OCI-M2 (cell line): ENCODE measurements around the gene C1orf159.
"Not testable (repeated sequence)": the region's sequence is repeated elsewhere in the genome, so short reads cannot be mapped to it uniquely, and the experiment has no call there.

Source experiments
- DNase-seq: peaks from one replicate; lab custom pipeline; 2025; ENCODE audit not compliant: unreplicated experiment; lab: John Stamatoyannopoulos, UW

Gene C1orf159

GRCh38 chr1:1118876-1119220 is 3.0 kb upstream of the C1orf159 start:
- no peak for DNase-seq

DNA sequence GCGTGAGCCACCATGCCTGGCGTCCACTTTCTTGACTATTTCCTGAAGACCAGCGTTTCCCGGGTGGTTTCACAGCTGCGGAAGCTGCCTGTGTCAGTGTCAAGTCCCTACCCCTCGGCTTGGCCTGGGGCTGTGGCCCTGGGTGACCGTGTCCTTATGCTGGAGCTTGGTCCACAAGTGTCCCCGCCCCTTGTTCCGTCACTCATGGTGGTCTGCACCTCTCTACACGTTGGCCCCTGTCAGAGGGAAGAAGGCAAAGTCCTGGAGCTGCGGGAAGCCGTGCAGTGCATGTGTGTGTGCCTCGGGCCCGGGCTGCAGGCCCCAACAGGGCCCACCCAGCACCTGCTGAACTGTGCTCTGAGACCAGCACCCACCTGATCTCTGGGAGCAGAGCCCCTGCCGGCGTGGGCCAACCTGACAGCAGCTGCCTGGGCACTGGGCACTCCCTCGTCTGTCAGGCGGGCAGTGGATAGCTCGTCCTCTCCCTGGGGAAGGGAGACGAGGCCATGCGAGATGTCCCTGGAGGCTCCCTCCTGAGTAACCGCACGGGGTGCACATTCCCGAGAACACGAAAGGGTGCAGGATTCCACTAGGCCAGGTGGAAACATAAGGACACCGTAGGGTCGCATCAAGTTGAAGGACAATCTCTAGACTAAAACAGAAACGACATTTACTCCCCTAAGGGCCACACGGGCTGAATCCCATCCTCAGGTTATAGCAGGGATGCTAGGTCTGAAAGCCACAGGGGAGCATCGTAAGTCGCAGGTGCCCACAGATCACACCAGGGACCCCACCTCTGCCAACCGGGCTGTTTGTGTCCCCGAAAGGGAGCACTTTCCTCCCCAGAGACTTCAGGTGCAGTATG is 2.4 kb upstream of the C1orf159 start:
- DNase-seq: no peak

- no peak for DNase-seq
These were observed 1.6 kb upstream of the C1orf159 start for GRCh38 chr1:1117469-1117831.

DNA sequence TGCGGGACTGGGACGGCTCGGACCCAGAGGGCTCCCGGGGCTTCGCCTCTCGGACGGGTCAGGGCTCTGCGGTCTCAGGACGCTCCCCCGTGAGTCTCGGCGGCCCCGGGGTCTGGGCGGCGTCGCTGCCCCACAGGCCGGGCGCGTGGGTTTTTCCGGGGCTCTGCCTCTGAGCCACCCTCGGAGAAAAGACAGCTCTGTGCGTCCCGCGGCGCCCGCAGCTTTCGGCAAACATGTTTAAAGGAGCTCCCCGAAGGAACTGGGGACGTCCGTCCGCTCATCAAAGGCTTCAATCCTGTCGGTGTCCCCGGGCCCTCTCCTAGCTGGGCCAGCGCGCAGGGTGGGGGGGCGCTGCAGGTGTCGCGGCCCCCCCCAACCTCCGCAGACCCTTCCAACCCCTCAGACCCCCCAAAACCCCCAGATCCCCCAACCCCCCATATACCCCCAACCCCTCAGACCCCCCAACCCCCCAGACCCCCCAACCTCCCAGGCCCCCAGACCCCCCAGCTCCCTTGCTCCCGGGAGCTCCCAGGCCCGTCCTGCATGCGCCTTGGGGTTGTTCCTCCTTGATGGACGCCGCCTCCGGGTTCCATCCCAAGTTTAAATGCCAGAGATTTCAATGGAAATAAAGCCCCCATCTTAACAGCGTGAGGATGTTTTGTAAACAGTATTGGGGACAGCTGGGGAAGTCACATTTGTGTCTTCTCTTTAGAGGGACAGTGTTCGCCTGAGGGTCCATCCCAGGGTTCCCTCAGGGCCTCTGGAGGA is 996 bp upstream of the C1orf159 start:
- DNase-seq: no peak

DNA sequence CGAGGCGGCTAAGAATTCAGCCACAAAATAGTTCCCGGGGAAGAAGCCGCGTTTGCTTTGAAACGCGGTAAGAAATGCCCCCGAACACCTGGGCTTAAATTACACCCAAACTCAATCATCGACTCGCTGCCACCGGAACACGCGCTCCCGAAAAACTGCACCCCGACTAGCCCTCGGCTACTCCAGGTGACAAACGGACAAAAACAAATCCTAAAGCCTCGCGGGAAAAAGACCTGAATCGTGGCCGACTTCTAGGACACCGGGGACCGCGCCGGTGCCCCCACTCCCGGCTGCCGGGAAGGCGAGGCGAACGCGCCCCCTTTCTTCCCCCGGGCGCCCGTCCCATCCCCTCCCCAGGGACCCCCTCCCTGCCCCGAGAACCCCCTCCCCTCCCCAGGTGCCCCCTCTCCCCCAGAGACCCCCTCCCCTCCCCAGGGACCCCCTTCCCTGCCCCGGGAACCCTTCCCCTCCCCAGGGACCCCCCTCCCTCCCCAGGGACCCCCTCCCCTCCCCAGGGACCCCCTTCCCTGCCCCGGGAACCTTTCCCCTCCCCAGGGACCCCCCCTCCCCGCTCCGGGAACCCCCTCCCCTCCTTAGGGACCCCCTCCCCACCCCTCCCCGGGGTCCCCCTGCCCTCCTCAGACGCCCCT is 628 bp downstream of the C1orf159 start:
- DNase-seq: no peak

DNA sequence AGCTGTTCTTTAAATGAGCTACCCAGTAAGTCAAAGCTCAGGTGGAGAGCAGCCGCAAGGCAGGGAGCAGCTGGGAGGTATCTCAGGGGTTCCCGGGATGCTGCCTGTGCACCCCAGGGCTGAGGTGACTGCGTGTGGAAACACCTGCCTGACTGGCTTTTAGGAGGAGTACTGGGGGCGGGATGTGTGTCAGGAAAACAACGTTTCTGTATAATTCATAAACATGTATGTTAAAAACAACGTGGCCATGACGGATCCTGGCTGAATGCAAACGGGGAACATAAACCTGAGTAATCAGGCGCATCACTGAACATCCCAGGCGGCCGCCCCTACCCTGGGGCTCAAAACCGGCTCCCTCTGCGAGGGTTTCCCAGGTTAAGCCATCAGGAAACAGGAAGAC is 1.5 kb downstream of the C1orf159 start:
- no peak for DNase-seq

DNA sequence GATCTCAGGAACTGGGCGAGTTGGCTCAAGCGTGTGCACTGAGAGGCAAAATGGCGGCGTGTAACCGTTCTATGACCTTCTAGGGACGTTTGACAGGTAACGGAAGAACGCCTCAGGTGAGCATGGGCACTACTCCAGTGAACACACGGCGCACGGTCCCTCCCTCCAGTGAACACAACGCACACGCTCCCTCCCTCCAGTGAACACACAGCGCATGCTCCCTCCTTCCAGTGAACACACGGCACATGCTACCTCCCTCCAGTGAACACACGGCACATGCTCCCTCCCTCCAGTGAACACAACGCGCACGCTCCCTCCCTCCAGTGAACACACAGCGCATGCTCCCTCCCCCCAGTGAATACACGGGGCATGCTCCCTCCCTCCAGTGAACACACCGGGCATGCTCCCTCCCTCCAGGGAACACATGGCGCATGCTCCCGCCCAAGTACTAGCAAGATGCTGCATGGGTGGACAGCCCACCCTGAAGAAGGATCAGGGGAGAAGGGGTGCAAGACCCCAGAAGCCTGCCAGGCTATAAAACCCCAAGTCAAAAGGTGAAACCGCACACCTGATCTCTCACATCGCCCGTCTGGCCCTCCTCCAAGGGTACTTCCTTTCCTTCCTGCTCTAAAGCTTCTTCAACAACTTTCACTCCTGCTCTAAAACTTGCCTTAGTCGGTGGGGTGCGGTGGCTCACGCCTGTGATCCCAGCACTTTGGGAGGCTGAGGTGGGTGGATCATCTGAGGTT is 3.5 kb downstream of the C1orf159 start:
- no peak for DNase-seq

DNA sequence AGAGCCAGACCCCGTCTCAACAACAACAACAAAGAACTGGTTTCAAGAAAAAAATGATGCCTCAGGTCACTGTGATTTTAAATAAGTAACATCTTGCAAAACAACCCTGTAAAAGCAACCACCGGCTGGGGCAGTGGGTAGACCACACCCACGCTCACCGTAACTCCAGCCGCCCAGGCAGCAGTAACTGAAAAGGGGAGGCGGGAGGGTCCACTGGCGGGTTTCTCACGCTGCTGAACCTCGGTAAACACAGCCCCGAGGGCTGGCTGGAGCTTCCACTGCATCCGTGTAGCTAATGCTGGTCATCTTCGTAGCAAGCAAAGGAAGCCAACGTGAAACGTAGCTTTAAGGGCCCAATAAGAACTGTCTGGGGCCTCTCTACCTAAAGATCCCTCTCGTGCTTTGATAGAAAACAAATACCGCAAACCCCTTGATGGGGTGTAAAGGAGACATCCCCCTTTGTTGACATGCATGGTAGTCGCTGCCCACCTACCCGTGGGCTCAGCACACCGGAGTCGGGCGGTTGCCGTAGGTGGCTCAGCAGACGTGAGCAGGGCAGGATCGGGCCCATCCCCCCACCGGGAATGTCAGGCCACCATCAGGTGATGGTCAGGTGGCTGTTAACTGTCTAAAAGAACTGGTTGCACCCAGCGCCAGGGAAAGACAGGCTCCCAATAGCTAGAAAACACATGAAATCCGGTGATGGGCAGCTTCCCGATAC is 4.2 kb downstream of the C1orf159 start:
- no peak for DNase-seq

- no peak for DNase-seq
These were observed 5.3 kb downstream of the C1orf159 start for GRCh38 chr1:1110561-1110971.

- no peak for DNase-seq
These were observed 6.1 kb downstream of the C1orf159 start for GRCh38 chr1:1109743-1110142.

DNA sequence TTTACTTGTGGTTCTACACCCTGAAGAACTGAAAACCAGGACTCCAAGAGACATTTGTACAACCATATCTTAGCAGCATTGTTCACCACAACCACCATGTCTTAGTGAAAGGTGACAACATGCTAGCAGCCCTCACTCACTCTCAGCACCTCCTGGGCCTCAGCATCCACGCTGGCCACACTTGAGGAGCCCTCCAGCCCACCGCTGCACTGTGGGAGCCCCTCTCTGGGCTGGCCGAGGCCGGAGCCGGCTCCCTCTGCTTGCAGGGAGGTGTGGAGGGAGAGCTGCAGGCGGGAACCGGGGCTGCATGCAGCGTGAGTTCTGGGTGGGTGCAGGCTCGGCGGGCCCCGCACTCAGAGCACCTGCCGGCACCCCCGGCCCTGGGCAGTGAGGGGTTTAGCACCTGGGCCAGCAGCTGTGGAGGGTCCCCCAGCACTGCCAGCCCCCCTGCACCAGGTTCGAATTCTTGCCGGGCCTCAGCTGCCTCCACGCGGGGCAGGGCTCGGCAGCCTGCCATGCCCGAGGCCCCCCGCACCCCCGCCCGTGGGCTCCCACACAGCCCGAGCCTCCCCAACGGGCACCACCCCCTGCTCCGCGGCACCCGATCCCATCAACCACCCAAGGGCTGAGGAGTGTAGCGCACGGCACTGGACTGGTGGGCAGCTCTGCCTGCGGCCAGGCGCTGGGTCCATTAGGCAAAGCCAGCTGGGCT is 9.2 kb downstream of the C1orf159 start:
- DNase-seq: no peak

GRCh38 chr1:1104152-1104551 is 11.7 kb downstream of the C1orf159 start:
- DNase-seq: not testable (repeated sequence)

DNA sequence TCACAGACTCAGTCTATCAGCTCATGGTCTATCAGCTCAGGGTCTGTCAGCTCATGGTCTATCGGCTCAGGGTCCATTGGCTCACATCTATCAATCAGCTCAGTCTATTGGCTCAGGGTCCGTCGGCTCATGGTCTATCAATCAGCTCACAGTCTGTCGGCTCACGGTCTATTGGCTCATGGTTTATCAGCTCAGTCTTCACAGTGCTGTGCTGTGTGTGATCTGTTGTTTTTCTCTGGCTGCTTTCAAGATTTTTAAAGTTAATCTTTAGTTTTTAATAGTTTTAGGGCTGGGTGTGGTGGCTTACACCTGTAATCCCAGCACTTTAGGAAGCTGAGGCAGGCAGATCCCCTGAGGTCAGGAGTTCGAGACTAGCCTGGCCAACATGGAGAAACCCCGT is 14.4 kb downstream of the C1orf159 start:
- DNase-seq: no peak

- no peak for DNase-seq
These were observed 15.6 kb downstream of the C1orf159 start for GRCh38 chr1:1100296-1100695.

- no peak for DNase-seq
These were observed 16.2 kb downstream of the C1orf159 start for GRCh38 chr1:1099506-1100183.

DNA sequence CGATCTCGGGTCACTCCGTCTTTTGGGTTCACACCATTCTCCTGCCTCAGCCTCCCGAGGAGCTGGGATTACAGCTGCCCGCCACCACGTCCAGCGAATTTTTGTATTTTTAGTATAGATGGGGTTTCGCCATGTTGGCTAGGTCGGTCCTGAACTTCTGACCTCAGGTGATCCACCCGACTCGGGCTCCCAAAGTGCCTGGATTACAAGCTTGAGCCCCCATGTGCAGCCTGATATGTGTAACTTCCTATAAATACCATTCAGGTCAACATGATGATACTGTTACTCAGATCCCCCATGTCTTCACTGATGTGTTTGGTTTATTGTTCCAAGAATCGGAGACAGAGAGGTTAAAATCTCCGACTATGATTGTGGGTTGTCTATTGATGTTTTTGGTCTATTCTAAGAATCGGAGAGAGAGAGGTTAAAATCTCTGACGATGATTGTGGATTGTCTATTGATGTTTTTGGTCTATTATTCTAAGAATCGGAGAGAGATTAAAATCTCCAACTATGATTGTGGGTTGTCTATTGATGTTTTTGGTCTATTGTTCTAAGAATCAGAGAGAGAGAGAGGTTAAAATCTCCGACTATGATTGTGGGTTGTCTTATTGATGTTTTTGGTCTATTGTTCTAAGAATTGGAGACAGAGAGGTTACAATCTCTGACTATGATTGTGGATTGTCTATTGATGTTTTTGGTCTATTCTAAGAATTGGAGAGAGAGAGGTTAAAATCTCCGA is 17.0 kb downstream of the C1orf159 start:
- DNase-seq: no peak

- DNase-seq: not testable (repeated sequence)
These were observed 19.8 kb downstream of the C1orf159 start for GRCh38 chr1:1096136-1096535.

DNA sequence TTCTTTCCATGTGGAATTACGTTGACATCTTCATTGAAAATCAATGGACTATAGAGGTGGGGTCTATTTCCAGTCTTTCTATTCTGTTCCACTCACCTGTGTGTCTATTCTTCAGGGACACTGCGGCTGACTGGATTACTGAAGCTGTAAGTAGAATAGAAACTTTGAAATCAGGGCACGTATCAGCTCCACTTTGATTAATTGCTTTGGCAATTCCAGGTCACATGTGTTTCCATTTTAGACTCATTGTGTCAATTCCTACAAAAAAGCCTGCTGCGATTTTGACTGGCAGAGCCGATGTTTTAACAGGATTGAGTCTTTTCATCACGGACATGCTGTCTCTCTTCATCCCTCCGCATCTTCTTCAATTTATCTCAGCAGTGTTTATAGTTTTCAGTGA is 20.9 kb downstream of the C1orf159 start:
- no peak for DNase-seq

DNA sequence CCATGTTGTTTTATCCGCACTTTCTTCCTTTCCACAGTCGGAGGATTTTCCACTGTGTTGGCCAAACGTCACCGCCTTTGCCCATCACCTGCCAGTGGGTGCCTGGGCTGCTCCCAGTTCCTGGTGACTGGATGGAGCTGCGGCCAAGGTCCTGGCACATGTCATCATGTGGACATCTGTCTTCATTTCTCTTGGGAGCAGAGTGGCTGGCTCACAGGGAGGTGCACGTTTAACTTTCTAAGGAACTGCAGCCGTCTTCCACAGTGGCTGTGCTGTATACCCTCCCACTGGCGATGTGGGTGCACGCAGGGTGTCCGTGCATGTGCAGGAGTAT is 22.3 kb downstream of the C1orf159 start:
- DNase-seq: no peak
